GM23338 (cell line): ENCODE results near the gene MAP2K5. TPM values are rescaled to one million over a fixed set of nuclear protein-coding genes. Genes with fewer than 3 reads are reported as not detected.

Experiments
- ATAC-seq: fragments of 200-7000 bp; cut with Tn5 transposase; 3 replicates; pipeline ENCODE4 v1.9.1; 2020
- DNase-seq: peaks from one replicate; pipeline ENCODE4 v3.0.0-alpha.2; 2015; ENCODE audit warnings: low spot score
- H2AFZ ChIP-seq: fragments of 200-600 bp; sonication (generic); 2 replicates; pipeline ENCODE4 v1.8.0; 2016; ENCODE audit warnings: antibody characterized with exemption, mild to moderate bottlenecking, moderate library complexity
- H3F3A ChIP-seq: fragments of 200-600 bp; sonication (generic); replicated peaks from 2 replicates; pipeline ENCODE4 v1.8.0; 2017; ENCODE audit warnings: antibody characterized with exemption, mixed run types, low read depth
- H3K27ac ChIP-seq: fragments of 200-600 bp; sonication (generic); 2 replicates; pipeline ENCODE4 v1.6.1; 2016; ENCODE audit warnings: low read depth
- H3K27me3 ChIP-seq: fragments of 200-600 bp; sonication (generic); 2 replicates; pipeline ENCODE4 v1.8.0; 2016; ENCODE audit warnings: mild to moderate bottlenecking, mixed run types, moderate library complexity; ENCODE audit not compliant: insufficient read depth
- H3K36me3 ChIP-seq: fragments of 200-600 bp; sonication (generic); 2 replicates; pipeline ENCODE4 v1.8.0; 2016; ENCODE audit warnings: mild to moderate bottlenecking; ENCODE audit not compliant: insufficient read depth
- H3K4me1 ChIP-seq: fragments of 200-600 bp; sonication (generic); 2 replicates; pipeline ENCODE4 v1.8.0; 2016; ENCODE audit warnings: mild to moderate bottlenecking, moderate library complexity; ENCODE audit not compliant: insufficient read depth
- H3K4me2 ChIP-seq: fragments of 200-600 bp; sonication (generic); 2 replicates; pipeline ENCODE4 v1.7.1; 2017; ENCODE audit warnings: mixed run types
- H3K4me3 ChIP-seq: fragments of 200-600 bp; sonication (generic); 2 replicates; pipeline ENCODE4 v1.6.1; 2016; ENCODE audit warnings: mixed run types
- H3K79me2 ChIP-seq: fragments of 200-600 bp; sonication (generic); replicated peaks from 2 replicates; pipeline ENCODE4 v1.8.0; 2017; ENCODE audit warnings: mild to moderate bottlenecking; ENCODE audit not compliant: insufficient read depth
- H3K9me2 ChIP-seq: fragments of 200-600 bp; sonication (generic); 2 replicates; pipeline ENCODE4 v1.8.0; 2017; ENCODE audit not compliant: insufficient read depth
- H4K20me1 ChIP-seq: fragments of 200-600 bp; sonication (generic); replicated peaks from 2 replicates; pipeline ENCODE4 v1.8.0; 2017; ENCODE audit warnings: mild to moderate bottlenecking; ENCODE audit not compliant: insufficient read depth
- H3K27ac Mint-ChIP-seq: 2 replicates; pipeline ENCODE4 v1.8.0; 2020; ENCODE audit warnings: inconsistent platforms, mild to moderate bottlenecking, moderate library complexity, mixed read lengths
- H3K27me3 Mint-ChIP-seq: 3 replicates; pipeline ENCODE4 v1.8.0; 2022; ENCODE audit warnings: low read depth, mild to moderate bottlenecking, moderate library complexity, mixed read lengths, inconsistent platforms; ENCODE audit not compliant: insufficient read depth, poor library complexity
- H3K36me3 Mint-ChIP-seq: 3 replicates; pipeline ENCODE4 v1.8.0; 2021; ENCODE audit warnings: low read depth, mild to moderate bottlenecking, inconsistent platforms, moderate library complexity, mixed read lengths
- H3K4me1 Mint-ChIP-seq: 3 replicates; pipeline ENCODE4 v1.8.0; 2020; ENCODE audit warnings: mild to moderate bottlenecking, inconsistent platforms, mixed read lengths
- H3K4me3 Mint-ChIP-seq: 3 replicates; pipeline ENCODE4 v1.8.0; 2021; ENCODE audit warnings: moderate library complexity, mild to moderate bottlenecking, inconsistent platforms, mixed read lengths
- H3K9me3 Mint-ChIP-seq: 3 replicates; pipeline ENCODE4 v1.8.0; 2020; ENCODE audit warnings: moderate library complexity, mild to moderate bottlenecking, inconsistent platforms, mixed read lengths
- CTCF ChIP-seq, 2 experiments: fragments of 200-600 bp in 1 of 2; sonication (generic) in 1 of 2; conservative IDR thresholded peaks; 2 replicates each; pipeline versions ENCODE4 v1.5.1 to v1.6.1; 2016 to 2017; ENCODE audit warnings: antibody characterized with exemption in 2 of 2, low read depth in 2 of 2, mild to moderate bottlenecking in 2 of 2, moderate library complexity in 1 of 2
- POLR2AphosphoS5 ChIP-seq: IDR thresholded peaks from 2 replicates; pipeline ENCODE4 v1.6.1; 2016; ENCODE audit warnings: antibody characterized with exemption, low read depth
- ZNF462 ChIP-seq: fragments of 250-450 bp; sonication (Bioruptor Pico); IDR thresholded peaks from 2 replicates; pipeline ENCODE4 v1.5.0; 2020; ENCODE audit warnings: mild to moderate bottlenecking, moderate library complexity
- polyA plus RNA-seq: library from polyadenylated mRNA; unstranded; fragments of >200 nt; fragmentation: Nextera tagmentation; extraction: Ambion mirVana; gene quantifications from 2 replicates; pipeline ENCODE4 v1.2.1, GENCODE V29; 2016
- total RNA-seq: library from RNA; depleted of rRNA; stranded (reverse); fragments of >200 nt; shearing (Covaris generic); gene quantifications from 2 replicates; pipeline ENCODE4 v1.2.3, GENCODE V29; 2014

Gene MAP2K5
- total and polyA plus RNA-seq, 2 experiments from 2014 or later, result 6.5 to 13.6 TPM

- TF ChIP-seq ZNF462 (CRISPR knock-in tag), result no peak
Observed at GRCh38 chr15:67579164-67579563, 36.7 kb downstream of the MAP2K5 start (continued).

GRCh38 chr15:67579967-67580366 lies 37.5 kb downstream of the MAP2K5 start:
- no peak for DNase-seq
- no peaks in the 10 kb centered on the region for H3K27me3 ChIP-seq
- TF ChIP-seq CTCF (conservative IDR thresholded peaks at IDR 0.05; ENCODE audit: low read depth in 2 of 2) (no peak), POLR2AphosphoS5 (no peak), ZNF462 (CRISPR knock-in tag) (no peak)
- Mint-ChIP-seq H3K36me3 (no peaks in the 10 kb centered on the region), H3K27me3 (no peaks in the 10 kb centered on the region), H3K27ac (no peak overlapping the region), H3K9me3 (no peaks in the 10 kb centered on the region), H3K4me1 (peaks cover 5% of the 10 kb centered on the region; the same call in 2 of the 3 replicates), H3K4me3 (no peak overlapping the region)
- no peaks in the 10 kb centered on the region for H3K4me1 ChIP-seq
- no peaks in the 10 kb centered on the region for H3K79me2 ChIP-seq
- H2AFZ ChIP-seq, result no peak overlapping the region
- H3K9me2 ChIP-seq, result no peaks in the 10 kb centered on the region
- no peaks in the 10 kb centered on the region for H4K20me1 ChIP-seq
- no peak overlapping the region for H3K27ac ChIP-seq
- no peak overlapping the region for H3K4me2 ChIP-seq
- no peaks in the 10 kb centered on the region for H3F3A ChIP-seq
- no peaks in the 10 kb centered on the region for H3K36me3 ChIP-seq
- no peak overlapping the region for H3K4me3 ChIP-seq
- ATAC-seq, result no peak
